Measurements from ENCODE around the gene GCFC2.
"Not testable (repeated sequence)": the region's sequence is repeated elsewhere in the genome, so short reads cannot be mapped to it uniquely, and the experiment has no call there.

Gene GCFC2

DNA sequence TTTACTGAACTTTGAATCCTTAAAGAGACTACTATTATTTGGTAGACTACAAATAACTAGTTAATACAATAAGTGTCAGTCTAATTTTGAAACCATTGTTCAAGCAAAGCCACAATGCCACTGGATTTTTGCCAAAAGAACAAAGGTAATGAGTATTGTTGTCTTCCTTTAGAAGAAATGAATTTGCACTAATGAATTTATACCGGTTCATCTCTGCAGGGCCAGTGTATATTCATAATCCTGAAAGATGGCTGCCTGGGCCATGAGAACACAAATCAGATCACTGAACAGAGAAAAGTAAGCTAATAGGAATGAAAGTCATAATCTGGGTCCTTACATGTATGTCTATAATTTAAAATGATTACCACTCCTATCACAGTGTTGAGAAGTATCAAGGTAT, 31.2 kb downstream of the GCFC2 start:
- DNase-seq, result no peak

GRCh38 chr2:75676464-75676863, 34.3 kb downstream of the GCFC2 start:
- DNase-seq, result no peak

DNA sequence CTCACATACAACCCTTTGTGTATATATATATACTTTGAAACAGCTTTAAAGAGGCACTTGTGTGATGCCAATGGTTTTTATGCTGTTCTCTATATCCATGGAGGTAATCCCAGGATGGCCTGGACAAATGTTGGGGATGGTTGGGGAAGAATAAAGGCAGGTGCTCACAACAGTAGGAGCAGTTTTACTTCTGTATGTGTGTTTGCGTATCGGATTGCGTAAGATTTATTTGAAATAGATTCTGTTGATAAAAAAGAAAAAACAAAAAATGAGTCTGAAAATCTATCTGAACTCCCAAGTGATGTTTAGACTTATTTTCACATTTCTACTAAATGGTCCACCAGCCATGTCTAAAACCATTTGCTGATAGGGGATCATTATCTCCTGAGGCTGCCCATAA, 34.8 kb downstream of the GCFC2 start:
- DNase-seq, result no peak

- not testable (repeated sequence) for DNase-seq
Observed at GRCh38 chr2:75675423-75675822, 35.3 kb downstream of the GCFC2 start.

DNA sequence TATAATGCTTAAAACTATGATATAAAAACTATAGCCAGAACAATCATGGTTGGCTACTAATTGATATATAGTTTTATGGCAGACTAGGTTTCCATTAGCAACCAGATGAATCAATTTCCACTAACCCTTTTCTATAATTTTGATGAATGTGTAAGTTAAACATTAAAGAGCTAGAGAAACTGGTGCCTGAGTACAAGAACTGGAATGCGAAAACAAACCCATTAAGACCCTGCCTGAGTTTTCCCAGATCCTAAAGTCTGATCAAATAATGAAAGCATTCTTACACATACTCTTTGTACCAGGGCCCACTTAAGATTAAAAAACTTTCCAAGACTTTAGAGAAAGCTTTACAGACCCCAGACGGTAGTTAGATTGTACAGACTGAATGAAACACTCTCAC, 42.8 kb downstream of the GCFC2 start:
- DNase-seq, result no peak

DNA sequence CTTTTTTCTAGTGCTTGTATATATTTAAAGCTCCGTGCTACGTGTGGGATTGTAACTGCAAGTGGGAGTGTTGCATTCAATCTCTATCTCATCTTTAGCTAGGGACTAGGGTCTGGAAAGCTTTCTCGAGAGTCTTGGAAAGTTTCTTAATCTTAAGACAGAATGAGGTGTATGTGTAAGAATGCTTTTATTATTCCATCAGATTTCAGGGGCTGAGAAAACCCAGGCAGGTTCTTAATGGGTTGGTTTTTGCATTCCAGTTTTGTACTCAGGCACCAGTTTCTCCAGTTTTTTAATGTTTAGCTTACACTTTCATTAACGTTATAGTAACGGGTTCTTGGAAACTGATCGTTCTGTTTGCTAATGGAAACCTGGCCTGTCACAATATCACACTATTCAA, 43.8 kb downstream of the GCFC2 start:
- no peak for DNase-seq

- no peak for DNase-seq
Observed at GRCh38 chr2:75657798-75658197, 52.9 kb downstream of the GCFC2 start.

DNA sequence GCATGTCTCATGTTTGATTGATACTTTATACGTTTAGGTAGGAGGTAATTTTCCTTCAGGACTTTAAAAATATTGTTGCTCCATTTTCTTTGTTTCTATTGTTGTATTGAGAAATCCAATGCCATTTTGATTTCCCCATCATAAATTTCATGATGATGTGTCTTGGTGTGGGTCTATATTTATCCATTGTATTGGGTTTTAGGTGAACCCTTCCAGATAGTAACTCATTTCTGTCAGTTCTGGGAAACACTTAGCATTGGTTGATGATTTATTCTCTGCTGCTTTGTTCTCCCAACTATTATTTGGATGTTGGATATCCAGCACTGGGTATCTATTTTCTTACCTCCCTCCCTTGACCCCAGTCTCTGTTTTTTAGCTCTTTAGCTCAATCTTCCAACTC, 54.2 kb downstream of the GCFC2 start:
- no peak for DNase-seq

- DNase-seq, result no peak
Observed at GRCh38 chr2:75655861-75656260, 54.9 kb downstream of the GCFC2 start.

DNA sequence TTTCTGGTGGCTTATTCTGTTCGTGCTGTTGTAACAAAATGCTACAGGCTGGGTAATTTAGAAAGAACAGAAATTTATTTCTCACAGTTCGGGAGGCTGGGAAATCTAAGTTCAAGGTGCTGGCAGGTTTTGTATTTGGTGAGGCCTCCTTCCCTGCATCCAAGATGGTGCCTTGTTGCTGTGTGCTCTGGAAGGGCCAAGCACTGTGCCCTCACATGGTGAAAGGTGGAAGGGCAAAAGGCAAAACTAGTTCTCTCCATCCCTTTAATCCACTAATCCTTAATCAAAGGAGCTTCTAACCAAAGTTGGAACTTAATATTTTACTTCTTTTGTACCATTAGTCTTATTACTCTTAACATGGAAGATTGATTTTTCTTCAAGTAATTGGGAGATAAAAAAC, 56.7 kb downstream of the GCFC2 start:
- DNase-seq, result no peak

DNA sequence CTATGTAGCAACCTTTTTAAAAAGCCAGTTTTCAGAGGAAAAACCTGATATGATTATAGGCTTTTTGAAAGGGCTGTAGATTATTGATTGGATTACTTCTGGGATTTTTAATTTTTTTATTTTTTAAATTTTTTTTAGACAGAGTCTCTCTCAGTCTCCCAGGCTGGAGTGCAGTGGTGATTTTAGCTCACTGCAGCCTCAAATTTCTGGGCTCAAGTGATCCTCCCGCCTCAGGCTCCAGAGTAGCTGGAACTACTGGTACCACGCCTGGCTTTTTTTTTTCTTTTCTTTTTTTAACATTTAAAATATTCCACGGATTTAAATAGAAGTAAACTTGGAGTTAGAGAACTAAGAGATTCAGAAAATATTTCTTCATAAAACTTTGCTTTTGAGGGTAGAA, 62.9 kb downstream of the GCFC2 start:
- DNase-seq, result no peak

GRCh38 chr2:75646583-75647425, 63.9 kb downstream of the GCFC2 start, which contains the start of gene MRPL19:
Gene MRPL19 (plus strand): TSS chr2:75646783. CDS start chr2:75646808, 25 bp downstream.
- peak; percentile 57 for DNase-seq

DNA sequence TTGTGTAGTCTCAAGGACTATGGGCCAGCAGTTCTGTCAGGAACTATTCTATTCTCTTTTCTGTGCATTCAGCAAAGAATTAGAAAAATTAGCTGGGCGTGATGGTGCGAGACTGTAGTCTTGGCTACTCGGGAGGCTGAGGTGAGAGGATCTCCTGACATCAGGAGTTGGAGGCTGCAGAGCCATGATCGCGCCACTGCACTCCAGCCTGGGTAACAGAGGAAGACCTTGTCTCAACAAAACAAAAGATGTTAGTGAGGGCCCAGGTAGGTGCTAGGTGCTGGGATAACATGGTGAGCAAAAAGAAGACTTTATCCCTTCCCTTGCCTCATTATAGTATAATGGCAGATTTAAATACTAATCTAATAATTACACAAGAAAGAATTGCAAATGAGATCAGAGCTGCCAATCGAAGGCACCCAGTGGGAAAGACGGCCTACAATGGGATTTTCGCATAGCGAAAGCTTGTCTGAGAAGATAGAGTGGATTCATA, 64.6 kb downstream of the GCFC2 start:
- DNase-seq, result no peak

DNA sequence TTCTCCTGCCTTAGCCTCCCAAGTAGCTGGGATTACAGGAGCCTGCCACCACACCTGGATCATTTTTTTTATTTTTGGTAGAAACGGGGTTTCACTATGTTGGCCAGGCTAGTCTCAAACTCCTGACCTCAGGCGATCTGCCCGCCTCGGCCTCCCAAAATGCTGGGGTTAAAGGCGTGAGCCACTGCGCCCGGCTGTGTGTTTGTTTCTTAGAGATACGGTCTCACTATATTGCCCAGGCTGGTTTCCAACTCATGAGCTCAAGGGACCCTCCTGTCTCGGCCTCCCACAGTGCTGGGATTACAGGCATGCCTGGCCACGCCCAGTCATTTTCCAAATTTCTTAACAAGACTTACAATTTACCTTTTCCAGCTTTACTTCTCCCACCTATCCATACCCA, 65.1 kb downstream of the GCFC2 start:
- DNase-seq, result no peak

- DNase-seq, result no peak
Observed at GRCh38 chr2:75643980-75644379, 66.7 kb downstream of the GCFC2 start.

GRCh38 chr2:75641587-75641986, 69.1 kb downstream of the GCFC2 start:
- DNase-seq, result no peak

- peak; percentile 30 for DNase-seq
Observed at GRCh38 chr2:75640621-75641121, 70.0 kb downstream of the GCFC2 start.

GRCh38 chr2:75637568-75637967, 73.1 kb downstream of the GCFC2 start:
- DNase-seq, result no peak

- no peak for DNase-seq
Observed at GRCh38 chr2:75634945-75635344, 75.8 kb downstream of the GCFC2 start.

DNA sequence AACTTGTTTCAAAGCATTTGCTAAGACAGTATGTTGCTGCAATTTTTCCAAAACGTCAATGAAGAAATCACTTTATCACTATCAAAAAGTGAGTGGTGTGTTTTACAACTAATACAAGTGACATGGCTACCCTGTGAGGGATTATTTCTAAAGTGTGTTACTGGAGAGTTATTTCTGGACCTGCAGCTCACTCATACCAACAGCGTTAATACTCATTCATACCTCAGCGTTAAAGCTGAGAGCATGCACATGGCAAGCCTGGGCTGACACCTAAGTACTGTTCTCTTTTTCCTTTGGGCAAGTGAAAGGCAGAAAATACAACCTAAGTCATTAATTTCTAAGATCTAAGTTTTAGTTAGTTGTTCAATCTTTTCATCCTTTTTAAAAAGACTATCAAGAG, 77.1 kb downstream of the GCFC2 start:
- DNase-seq, result no peak

GRCh38 chr2:75632813-75633212, 77.9 kb downstream of the GCFC2 start:
- no peak for DNase-seq

- no peak for DNase-seq
Observed at GRCh38 chr2:75632091-75632701, 78.5 kb downstream of the GCFC2 start.

GRCh38 chr2:75627902-75628504, 82.7 kb downstream of the GCFC2 start:
- DNase-seq, result peak; percentile 34

DNA sequence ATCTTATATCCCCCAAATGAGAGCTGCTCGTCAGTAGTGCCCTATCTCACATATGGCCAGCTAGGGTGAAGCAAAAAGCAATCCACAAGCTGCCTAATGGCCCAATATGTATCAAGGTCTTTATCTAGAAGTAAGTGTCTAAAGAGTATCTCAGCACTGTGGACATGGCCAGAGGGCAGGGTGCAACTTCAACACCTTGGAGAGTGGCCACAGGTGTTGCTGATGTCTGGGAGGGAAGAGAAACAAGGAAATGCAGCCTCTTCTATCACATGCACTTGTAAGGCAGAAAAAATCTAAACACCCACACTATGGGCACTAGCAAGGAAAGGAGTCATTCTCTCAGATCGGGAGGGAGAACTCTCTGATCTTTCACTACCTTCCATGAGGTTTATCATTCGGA, 87.8 kb downstream of the GCFC2 start:
- no peak for DNase-seq
